Eye (tissue), 1 donor: ENCODE results near the gene HOXC9.

Source experiments
- DNase-seq: peaks from one replicate; pipeline ENCODE4 v3.0.0-alpha.2; 2015

Gene HOXC9

DNA sequence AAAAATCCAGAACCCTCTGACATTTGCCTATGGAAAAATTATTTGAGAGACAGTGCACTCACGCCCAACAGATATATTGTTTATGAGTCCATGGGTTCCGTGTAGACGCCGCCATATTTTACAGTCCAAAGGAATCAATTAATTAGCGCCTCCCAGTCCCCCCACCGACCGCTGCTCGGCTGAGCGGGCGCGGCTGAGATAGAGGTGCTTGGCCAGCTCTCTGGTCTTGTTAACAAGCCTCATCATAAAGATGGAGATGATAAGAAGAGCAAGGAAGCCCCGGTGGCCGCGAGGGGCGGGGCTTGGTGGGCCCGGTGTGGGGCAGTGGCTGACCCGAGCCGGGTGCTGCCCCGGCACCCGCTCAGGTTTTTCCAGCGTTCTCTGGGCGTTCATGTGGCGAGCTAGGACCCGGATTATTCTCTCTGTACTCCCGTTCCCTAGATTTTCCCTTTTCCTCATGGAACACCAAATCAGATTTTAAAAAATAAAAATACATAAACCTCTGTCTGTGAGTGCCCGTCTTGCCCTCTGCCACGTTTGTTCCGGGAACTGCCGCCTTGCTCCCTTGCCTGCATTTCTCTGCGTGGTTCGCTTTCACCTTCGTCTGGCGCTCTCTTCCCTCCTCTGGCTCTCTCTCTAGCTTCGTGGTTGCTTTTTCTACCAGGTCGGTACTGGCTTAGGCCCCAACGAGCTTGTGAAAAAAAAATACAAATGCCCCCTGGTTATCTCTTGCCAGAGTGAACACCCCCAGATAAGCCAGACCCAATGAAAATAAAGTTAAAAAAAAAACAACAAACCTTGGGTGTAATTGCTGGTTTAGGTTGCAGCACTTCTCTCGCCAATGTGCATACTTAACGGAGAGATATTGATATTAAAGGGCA, 36.3 kb upstream of the HOXC9 start:
- no peak for DNase-seq

DNA sequence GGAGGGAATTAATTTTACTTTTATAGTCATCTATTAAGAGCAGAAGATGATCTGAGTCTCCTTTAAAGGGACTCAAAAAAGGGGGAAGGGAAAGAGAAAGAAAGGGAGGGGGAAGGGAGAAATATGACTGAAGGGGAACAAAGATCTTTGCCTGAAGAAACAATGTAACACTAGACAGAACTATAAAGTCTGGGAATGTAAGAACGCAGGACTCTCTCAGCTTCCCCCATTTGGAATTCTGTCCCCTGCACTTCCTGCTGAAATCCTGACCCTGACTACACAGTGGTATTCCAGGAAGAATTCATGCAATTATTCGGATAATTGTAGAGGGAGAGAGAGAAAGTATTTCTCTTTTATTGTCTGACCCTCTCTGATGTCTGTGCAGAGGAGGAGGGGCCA, 35.6 kb upstream of the HOXC9 start:
- no peak for DNase-seq

DNA sequence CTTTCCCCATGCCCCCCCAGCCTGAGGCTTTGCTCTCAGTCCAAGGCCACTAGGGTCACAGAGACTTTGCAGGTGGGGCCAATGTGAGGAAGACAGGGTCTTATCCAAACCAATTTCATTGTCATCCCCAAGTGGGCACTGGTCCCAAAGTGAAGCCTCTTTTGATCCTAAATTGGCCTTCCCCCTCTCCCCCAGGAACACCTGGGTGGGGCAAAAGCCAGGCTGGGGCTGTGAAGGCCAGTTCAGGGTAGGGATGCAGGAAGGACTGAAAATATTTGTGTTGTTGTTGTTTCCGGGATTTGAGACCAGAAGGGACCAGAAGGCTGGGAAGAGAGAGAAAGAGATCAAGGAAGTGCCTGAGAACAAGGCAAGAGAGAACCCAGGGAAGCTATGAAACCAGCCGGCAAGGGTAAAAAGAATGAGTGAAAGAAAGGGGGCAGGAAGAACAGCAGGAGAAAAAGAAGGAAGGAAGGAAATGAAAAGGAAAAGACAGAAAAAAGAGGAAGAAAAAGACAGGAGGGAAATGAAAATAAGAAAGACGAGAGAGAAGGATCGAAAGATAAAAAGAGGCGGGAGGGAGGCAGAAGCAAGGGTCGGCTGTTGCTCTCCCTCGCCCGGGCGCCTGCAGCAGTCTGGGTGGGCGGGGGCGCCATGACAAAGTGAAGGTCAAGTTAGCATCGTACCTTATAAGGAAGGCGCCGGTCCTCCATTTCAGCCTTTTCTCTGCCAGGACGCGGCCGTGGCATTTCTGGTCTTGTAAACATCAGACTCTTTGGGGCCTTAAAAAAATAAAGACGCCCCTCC, 34.5 kb upstream of the HOXC9 start:
- peak; percentile 36 for DNase-seq

DNA sequence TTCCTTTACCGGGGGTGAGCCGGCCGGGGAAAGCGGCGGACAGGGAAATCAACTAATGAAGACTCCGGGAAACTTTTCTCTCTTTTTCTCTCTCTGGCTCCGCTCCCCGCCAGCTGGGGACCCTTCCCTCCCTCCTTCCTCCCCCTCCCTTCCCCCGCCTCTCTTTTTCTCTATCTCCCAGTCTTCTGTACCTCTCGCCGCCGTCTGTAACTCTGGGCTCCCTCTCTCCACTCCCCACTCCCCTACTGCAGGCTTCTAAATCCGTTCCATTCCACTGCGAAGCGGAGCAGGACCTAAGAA, 33.9 kb upstream of the HOXC9 start:
- no peak for DNase-seq

DNA sequence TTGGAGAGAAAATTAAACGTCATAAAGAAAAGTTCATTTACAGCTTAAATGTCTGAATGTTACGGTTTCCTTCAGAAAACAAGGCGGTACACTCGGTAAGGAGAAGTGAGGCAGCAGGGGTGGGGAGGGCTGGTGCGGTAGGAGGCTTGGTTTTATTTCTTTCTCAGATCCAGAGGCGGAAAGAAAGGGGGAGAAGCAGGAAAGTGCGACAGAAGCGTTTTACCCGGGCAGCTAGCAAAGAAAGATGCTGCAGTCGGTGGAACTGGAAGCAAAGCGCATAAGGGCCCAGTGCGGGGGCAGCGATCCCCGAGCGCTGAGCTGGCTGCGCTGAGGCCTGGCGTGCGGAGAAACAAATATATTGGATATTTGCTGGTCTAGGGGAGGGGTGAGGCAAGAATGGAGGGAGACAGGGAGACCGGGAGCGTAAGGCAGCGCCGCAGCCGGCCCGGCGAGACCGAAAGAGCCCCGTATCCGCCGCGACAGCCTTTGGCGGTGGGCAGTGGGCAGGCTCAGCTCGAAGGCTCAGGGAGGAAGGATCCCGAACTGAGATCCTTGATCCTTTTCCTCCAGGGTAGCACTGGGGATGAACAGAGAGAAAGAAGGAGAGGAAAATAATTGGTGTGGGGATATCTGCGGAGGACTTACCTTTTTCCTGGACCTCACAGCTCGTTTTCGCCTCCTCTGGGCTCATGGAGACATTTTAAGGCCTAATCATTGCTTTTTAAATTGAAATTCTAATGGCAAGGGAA, 33.4 kb upstream of the HOXC9 start:
- peak; percentile 57 for DNase-seq

DNA sequence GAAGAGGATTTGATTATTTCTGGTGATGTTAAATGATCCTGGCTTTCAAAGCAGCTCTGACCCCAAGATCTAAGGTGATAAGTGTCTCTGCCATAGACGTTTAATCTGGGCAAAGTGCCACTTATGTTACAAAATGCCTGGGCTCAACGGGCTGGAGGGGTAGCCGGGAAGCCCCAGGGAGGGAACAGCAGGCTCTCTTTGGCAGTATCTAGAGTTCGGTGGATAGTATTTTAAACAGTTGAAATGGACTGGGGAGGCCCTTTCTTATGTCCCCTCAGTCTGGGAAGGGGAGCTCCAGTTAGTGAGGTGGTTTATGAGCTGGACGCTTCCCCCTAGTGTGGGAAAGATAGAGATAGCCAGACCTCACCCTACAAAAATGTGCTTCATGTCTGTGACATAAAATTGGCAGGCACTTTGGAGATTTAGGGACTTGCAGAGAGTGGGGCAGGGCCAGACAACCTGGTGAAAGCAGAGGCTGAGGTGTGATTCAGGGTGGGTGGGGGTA, 32.5 kb upstream of the HOXC9 start:
- DNase-seq: no peak

DNA sequence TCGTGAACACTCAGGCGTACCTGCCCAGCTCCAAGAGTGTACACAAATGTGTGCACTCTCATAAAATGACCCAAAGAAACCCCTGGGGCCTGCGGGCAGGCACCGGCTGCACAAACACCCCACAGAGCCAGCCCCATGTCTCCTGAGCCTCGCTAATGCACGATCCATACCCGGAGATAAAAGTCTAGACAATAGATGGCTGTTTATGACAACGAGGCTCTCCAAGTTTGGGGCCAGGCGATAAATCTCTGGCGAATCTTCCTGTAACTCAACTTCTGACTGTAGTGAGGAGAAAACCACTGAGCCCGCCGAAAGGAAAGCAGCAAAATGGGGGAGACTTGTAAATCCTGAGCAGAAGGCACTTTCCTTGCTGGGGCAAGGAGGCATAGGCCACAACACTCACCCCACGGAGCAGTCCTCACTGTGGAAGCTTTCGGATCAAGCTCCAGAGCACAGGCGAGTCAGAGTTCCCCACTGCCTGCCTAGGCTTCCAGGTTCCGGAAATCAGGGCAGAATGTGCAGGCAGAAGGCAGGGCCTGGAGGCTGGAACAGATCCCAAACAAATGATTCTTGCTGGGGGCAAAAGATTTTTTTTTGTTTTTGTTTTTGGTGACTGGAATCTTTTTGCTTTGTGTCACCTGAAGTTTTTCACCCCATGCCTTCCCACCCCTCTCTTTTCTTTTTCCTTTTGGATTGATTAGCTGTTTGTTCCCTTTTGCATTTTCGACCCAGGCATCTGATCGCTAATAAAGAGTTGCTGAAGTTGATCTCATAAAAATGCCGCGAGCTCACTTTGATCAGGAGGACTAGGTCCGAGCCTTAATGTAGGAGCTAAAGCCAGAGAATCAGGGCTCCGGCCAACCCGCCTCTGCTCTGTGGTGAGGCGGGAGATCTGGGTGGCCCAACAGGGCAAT, 31.5 kb upstream of the HOXC9 start:
- no peak for DNase-seq

DNA sequence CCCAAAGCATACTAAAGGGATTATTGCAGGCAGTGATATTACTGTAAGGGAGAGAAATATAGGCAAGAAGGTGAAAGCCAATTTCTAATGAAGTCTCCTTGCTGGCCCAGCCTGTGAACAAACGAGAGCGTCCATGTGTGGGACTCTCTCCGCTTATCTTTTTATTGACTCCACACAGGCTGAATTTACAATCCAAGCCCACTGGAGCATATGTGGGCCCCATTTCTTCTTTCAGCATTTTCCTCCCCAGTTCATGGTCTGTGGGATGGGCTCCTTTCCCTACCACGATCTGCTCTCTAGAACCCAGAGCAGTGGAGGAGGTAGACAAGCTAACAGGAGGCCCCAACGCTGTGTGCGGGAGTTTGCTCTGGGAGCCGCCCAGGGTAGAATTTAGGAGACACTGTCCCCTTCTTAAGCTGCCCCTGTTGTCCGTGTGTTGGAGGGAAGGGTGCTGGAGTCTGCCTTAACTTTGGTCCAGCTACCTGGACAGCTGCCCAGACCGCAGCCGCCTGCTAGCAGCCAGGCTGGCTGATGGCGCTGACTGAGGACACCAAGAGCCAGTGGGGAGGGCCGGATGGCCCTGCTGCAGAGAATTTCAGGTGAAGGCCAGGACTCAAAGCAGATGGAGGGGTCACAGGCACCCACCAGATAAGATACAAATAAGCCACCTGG, 30.2 kb upstream of the HOXC9 start:
- no peak for DNase-seq

DNA sequence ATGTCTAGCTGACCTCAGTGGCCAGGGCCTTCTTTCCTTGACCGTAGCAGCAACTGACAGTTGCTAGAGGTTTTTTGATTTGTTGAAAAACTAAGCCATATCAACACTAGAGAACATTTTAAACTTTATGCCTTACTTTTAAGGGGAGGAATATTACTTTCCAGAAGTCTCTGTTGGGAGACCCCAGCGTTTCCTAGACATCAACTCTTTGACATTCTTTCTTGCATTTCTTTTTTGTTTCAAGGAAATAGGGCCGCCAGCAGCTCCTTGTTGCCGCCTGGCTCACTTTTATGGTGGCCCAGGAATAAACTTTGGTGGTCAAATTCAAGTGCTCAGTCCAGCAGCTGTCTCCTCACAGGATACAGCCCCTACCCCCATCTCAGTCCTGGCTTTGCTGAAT, 29.5 kb upstream of the HOXC9 start:
- no peak for DNase-seq

DNA sequence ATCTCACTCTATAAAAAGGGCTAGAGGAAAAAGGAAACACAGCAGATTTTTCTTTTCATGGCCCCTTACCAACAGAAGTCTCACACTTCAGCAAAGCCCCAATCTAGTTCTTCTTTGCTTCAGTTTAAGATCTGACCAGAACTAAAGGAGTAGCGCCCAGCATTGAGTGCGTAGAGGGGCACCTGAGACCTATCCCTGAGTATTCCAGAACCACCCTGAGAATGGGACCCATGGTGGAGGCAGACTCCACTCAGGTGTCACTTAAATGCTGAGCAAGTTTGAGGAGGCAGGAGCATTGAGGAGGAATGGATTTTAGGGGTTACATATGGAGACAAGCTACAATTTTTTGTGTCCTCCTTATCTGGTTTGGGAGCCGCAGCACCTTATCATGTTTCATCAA, 28.8 kb upstream of the HOXC9 start:
- DNase-seq: no peak

DNA sequence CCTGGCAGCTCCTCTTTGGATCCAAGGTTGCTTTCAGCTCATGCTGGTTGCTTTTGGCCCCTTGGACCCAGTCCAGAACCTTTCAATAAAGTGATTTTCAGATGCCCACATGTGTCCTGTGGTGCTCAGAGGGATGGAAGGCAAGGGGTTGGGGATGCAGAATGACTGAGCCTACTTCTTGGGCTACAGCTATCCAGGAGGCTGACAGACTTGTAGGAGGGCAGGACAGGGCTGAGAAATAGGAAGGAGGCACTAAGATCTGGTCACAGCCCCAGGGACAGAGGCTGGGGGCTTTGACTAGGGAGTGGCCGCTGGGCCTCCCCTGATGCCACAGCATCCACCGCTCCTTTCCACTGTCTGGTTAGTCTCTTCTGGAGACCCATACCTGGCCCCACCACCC, 28.3 kb upstream of the HOXC9 start:
- no peak for DNase-seq

DNA sequence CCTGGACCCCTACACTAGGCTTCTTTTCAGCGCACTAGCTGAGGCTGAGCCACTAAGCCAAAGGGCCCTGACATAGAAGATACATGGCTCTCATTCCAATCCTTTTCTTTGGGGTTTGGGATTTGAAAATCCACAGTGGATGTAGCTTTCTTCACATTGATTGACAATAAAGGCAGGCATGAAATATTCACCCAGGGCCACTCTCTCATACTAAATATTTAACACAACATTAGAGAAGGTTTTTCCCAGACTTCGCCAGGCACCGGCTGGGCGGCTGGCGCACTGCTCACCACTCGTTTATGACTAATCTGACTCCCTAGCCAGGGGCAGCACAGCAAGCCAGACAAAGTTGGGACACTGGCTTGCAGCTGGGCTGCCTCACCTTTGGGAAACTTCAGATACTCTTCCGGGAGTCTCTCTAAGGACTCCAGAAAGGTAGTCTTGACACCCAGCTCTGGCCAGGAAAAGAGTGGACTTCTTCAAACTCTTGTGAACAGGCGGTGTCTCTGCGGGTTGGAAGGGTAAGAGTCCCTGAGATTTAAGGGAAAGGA, 27.7 kb upstream of the HOXC9 start:
- DNase-seq: no peak

DNA sequence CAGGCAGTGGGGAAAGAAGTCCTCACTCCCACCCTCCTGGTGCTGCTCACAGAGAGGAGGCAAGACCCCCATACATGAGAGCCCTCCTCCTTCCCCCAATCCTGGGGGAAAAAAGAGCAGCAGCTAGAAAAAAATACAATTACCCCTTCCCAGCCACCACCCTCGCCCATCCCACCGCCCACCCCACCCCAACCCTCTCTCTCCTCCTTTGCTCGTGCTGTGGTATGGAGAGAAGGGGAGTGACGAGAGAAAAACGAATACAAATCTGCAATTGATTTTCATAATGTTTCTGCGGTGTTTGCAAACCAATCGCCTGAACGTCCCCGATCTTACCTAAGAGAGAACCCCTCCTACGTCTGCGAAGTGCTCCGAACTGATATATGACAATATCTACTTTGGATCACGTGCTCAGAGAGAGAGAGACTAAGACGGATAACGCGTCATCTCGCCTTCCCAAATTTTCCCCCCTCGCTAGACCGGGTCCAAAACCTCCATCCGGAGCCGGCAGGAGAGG, 27.2 kb upstream of the HOXC9 start, which contains the start of gene HOXC11:
Gene HOXC11, plus strand, starts transcription at position 405 of the 514 bp plus-strand sequence. CDS start 116 bp downstream, outside the sequence.
- DNase-seq: no peak

DNA sequence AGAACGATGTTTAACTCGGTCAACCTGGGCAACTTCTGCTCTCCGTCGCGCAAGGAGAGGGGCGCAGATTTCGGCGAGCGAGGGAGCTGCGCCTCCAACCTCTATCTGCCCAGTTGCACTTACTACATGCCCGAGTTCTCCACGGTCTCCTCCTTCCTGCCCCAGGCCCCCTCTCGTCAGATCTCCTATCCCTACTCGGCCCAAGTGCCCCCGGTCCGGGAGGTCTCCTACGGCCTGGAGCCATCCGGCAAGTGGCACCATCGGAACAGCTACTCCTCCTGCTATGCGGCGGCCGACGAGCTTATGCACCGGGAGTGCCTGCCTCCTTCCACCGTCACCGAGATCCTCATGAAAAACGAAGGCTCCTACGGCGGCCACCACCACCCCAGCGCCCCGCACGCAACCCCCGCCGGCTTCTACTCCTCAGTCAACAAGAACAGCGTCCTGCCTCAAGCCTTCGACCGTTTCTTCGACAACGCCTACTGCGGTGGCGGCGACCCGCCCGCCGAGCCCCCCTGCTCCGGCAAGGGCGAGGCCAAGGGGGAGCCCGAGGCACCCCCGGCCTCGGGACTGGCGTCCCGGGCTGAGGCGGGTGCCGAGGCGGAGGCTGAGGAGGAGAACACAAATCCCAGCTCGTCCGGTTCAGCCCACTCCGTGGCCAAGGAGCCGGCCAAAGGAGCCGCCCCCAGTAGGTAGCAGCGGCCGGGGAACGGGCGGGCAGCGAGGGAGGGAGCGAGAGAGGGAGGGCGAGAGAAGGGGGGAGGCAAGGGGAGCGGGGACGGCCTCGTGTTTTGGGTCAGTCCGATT, 26.5 kb upstream of the HOXC9 start:
- DNase-seq: no peak

DNA sequence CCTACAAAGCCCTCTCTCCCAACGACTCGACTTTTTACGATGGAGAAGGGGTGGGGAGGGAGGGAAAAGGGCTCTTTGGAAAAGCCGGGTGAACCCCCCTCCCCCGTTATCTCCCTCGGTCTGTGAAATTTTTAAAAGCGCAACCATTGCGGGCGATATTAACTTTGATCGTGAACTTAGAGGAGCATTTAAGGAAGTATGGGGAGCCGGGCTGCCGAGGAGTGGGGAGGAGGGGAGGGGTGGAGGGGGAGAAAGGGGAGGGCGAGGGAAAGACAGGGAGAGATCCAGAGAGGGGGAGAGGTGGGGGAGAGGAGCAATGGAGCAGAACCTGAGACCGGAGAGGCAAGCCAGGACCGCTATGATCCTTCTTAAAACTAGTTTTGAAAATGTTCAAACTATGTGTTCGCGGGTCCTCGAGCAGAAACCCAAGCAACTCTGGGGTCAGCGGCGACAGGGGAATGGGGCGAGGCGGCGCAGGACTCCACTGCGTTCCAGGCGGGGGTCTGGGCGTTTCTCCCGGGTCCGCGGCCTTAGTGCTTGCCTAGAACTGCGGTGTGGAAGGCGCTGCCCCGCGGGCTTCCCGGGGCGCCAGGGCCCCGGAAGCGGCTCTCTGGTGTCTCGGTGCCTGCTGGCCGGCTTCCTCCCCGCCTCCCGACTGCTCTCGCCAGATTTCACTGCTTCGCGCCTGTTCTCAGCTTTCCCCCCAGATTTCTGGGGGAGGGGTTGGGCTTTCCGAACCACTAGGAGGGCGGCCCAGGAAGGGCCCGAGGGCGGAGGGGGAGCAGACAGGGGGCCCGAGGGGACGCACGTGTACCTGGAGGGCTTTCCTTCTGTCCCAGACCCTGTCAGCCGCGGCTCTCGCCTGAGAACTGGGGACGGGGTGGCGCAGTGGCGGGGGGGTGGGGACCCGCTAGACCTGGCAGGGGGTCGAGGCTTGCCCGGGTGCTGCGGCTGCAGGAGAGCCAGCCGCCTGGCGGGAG, 25.6 kb upstream of the HOXC9 start, which contains the start of gene HOTAIR:
Gene HOTAIR, minus strand, starts transcription at position 871 of the 980 bp plus-strand sequence.
- peak; percentile 49 for DNase-seq

DNA sequence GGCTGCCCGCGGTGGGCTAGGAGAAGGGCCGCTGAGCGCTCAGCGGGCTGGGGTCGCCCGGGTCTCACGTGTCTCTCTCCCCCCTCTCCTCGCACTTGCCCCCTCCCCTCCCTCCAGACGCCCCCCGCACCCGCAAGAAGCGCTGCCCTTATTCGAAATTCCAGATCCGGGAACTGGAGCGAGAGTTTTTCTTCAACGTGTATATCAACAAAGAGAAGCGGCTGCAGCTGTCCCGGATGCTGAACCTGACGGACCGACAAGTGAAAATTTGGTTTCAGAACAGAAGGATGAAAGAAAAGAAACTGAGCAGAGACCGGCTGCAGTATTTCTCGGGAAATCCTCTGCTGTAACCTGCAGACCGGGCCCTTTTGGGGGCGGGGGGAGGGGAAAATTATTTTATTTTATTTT, 24.9 kb upstream of the HOXC9 start:
- DNase-seq: peak; percentile 52

DNA sequence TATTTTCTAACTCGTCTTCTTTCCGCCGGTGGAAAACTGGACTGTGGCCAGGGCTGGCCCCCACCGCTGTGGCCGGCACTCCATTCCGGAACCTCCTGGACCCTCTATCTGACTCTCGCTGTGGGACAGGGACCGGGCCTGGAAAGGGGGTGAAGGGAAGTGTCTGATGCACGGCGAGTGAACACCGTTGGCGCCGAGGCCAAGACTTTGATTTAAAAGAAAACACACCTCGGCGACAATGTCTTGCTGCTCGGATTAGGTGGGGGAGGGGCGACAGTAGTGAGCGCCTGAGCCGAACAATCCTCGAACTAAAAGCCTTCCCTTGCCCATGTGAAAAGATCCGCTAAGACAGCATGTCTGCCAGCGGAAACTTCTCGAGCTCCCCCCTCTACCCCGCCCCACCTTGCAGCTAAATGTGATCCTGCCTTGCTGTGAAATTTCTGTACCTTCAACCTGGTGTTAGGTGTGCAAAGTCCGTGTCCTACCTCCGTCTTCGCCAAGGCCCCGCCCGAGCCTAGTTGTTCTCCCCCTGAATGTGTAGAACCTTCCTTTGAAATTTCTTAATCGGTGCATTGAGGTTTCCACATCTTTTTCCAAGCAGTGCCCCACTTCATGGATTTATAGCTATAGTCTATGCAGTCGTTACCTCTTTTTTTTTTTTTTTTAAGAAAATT, 24.3 kb upstream of the HOXC9 start:
- DNase-seq: peak; percentile 53

DNA sequence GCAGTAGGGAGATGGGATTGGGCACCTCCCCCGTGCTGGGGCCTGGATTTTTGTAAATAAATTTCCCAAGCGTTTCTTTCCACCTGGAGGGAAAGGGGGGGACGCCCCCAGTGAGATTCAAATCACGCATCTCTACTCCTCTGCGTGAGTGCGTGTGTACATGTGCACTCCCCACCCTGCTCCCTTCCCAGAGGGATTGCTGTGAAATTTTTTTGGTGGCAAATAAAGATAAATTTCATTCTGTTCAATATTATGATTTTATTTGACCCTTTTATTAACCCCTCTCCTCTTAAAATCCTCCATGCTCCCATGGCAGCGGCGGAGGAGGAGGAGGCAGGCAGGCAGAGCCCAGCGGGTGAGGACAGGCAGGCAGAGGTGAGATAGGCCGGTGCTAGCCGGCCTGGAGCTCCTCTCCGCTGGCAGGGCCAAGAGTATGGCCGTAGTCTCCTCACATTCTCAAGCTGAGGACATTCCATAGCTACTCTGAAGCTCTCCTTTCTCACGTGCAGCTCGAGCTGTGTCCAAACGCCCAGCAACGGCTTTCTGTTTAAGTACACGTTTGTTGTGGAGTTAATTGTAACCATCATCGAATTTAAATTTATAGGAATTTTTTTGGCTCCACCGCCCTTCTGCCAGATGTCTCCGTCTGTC, 23.7 kb upstream of the HOXC9 start:
- no peak for DNase-seq
